ENCODE data around the gene PNP.
"Not testable (repeated sequence)": the region's sequence is repeated elsewhere in the genome, so short reads cannot be mapped to it uniquely, and the experiment has no call there.

Gene PNP

DNA sequence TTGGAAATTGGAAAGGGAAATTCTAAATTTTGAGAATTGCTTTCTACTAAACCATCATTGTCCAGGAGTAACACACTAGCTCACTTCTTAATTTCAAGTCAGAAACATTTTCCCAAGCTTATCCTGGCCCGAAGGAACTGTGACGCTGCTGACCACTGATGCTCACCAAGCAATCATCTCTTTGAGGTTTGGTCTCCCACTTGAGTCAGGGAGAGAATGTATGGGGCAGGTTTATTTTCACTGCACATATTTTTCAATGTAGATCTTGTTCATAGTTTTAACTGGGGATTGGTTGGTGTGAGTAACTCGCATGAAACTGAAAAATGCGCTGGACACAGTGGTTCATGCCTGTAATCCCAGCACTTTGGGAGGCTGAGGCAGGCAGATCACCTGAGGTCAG is 23.3 kb downstream of the PNP start:
- no peak for DNase-seq

- DNase-seq, result peak in 1 of 2 donors; percentile 1
These were observed 24.4 kb downstream of the PNP start for GRCh38 chr14:20493634-20494033.

DNA sequence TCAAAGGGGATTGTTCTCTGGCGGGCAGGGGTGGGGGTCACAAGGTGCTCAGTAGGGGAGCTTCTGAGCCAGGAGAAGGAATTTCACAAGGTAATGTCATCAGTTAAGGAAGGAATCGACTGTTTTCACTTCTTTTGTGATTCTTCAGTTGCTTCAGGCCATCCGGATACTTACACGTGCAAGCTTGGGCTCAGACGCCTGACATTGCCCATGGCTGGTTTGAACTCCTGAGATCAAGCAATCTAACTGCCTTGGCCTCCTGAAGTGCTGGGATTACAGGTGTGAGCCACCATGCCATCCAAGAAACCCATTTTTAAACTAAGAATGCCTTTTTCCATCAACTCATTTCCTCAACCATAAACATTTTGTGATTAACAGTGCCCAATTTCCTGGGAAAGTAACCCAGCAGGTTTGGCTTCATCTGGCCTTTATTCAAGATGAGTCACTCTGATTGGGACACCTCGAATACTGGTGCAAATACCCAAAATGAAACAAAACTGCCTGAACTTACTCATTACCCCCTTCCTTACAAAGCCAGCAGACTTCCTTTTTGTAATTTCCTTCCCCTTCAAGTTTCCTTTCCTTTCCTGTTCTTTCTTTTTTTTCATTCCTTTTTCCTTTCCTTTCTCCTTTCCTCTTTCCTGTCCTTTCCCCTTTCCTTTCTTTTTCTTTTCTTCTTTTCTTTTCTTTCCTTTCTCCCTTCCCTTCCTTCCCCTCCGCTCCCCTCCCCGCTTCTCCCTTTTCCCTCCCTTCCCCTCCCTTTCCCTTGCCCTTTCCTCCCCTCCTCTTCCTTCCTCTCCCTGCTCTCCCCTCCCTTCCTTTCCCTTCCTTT is 25.9 kb downstream of the PNP start:
- DNase-seq, result no peak

GRCh38 chr14:20498622-20499021 is 29.4 kb downstream of the PNP start:
- no peak for DNase-seq

DNA sequence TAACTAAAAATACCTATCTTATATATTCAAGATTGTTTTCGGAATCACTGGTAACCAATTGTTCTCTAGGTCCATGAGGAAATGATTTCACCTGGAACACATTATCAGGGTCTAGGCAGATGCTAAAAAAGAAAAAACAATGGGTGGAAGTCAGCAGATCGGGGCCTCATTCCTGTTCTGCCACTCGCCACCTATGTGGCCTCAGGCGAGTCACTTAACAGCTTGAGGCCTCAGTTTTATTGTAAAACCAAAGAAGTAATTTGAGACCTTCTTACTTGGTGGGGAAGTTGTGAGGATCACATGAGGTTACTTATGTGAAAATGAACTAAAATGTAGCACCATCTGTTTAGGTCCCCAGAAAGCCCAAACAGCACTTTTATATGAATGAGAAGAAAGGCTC is 29.9 kb downstream of the PNP start:
- DNase-seq, result no peak

DNA sequence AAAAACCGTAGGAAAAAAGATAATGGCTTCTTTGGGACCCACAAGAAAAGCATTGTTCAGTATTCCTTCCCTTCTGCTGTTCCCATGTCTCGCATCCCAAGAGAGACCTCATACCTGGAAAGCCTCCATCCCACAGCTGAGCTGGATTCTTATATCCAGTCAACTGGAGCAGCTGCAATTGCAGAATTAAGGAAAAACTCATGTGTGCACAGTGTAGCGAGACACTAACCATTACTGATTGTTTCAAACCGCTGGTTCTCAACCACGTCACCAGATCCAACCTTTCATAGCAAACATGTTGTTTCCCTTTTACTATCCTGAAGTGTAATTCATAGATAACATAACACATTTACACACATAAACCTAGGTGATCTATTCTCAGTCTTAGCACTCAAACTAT is 30.7 kb downstream of the PNP start:
- DNase-seq, result no peak

GRCh38 chr14:20501346-20501745 is 32.1 kb downstream of the PNP start:
- DNase-seq, result no peak

DNA sequence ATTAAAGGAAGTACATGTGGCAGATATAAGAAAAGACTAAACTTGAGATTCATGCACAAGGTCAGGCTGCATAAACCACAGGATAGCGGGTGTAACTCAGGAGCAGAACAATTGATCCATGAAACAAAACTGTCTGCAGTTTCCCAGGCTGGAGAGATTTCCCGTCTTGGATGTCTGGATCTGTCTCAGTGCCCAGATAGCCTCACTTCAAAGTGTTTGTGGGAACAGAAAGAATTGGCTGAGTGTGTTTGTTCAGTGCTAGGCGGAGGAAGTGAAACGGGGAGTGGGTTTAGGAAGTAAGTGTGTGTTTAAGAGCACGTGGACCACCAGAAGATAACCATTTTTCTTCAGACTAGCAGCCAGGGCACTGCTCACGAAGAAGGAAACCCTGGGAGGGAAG is 34.7 kb downstream of the PNP start:
- DNase-seq, result peak; percentile 2 to 19

DNA sequence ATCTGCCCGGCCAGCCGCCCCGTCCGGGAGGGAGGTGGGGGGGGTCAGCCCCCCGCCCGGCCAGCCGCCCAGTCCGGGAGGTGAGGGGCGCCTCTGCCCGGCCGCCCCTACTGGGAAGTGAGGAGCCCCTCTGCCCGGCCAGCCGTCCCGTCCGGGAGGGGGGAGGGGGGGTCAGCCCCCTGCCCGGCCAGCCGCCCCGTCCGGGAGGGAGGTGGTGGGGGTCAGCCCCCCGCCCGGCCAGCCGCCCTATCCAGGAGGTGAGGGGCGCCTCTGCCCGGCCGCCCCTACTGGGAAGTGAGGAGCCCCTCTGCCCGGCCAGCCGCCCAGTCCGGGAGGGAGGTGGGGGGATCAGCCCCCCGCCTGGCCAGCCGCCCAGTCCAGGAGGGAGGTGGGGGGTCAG is 37.1 kb downstream of the PNP start:
- DNase-seq, result not testable (repeated sequence)

GRCh38 chr14:20506752-20507151 is 37.5 kb downstream of the PNP start:
- DNase-seq, result not testable (repeated sequence)

- DNase-seq, result not testable (repeated sequence)
These were observed 38.3 kb downstream of the PNP start for GRCh38 chr14:20507537-20507936.

- no peak for DNase-seq
These were observed 39.2 kb downstream of the PNP start for GRCh38 chr14:20508367-20508766.

DNA sequence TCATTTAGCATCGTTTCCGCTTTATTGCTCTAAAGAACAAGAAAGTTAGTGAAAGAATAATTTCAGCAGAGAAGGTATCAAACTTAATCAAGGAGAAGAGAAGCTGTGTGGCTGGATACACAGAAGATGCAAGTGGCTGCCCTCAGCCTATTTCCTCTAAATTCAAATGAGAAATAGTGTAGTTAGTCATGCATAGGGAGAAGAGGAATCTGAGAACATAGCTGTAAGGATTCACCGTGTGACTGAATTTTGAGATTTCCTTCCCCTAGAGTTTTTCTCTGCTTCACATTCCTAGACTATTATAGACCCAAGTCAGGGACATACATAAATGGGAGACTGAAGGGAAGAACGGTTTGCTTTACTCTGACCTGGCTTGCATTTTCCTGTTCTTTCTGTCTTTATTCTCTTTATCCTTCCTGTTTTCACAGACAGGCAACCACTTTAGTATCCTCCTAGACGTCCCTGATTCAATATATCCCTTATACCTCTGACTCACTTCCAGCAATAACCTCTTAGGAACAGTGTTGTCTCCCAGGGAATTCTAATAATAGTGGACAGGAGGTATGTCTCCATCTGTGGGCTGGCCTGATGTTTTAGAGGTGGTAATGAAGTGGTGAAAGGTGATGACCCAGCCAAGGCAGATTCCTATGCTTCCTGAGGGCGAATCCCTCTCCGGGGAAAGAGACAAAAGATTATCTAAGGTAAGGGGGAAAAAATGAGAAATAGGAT is 43.1 kb downstream of the PNP start:
- DNase-seq, result no peak

DNA sequence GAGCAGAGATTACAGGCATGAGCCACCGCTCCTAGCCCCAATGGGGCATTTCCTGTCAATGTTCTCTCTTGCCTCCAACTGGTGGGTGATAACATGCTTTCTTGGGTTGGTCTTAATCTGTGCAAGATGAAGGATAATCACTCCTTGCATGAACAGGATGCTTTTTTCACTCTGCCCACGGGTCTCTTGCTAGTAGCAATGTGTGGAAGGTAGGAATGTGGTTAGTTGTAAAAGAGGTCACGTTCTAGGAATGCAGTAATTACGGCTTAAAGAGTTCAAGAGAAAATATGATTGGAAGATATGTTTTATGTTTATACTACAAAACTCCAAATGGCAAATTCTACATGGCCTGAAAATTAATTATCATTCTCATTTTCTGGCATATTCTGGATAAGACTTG is 46.6 kb downstream of the PNP start:
- DNase-seq, result no peak

DNA sequence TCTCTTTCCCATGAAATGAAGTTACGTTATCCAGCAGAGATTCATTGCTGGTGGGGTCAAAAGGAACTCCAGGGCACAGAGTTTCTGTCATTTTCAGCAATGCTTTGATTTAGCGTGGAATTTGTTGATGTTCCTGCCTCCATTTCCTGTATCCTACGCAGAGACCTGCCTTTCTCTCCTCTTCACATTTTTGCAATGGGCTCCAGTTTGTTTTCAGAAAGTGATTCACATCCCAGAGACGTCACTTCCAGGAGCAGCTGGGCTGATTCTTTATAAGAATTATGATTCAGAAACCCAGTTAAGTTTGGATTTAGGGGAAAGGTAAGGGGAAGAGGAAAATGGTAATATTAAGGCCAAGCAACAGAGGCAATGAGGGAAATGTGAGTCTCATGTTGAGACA is 47.7 kb downstream of the PNP start:
- no peak for DNase-seq

- DNase-seq, result no peak
These were observed 53.1 kb downstream of the PNP start for GRCh38 chr14:20522332-20522731.

GRCh38 chr14:20524027-20524426 is 54.8 kb downstream of the PNP start:
- DNase-seq, result no peak
